Stimulated activated CD4-positive, alpha-beta T cell treated with anti-CD3 and anti-CD28 coated beads, Interleukin-12 subunit alpha, Interleukin-12 subunit beta, amount 100 ng/mL, for 24 hours (primary cell): ENCODE measurements around the gene HDAC4.

Experiments
- DNase-seq, 2 experiments: peaks; one replicate each; pipeline ENCODE4 v3.0.0-alpha.2; 2020; ENCODE audit warnings: low read depth in 2 of 2

HDAC4 gene

GRCh38 chr2:239168575-239168974 lies 232.2 kb downstream of the HDAC4 start:
- DNase-seq: no peak

GRCh38 chr2:239167766-239168444 lies 232.9 kb downstream of the HDAC4 start:
- DNase-seq: no peak

GRCh38 chr2:239167011-239167673 lies 233.7 kb downstream of the HDAC4 start:
- no peak for DNase-seq

GRCh38 chr2:239166201-239166834 lies 234.5 kb downstream of the HDAC4 start:
- no peak for DNase-seq

GRCh38 chr2:239165206-239165831 lies 235.5 kb downstream of the HDAC4 start:
- DNase-seq: no peak

GRCh38 chr2:239164335-239164871 lies 236.4 kb downstream of the HDAC4 start:
- no peak for DNase-seq

- no peak for DNase-seq
Observed at GRCh38 chr2:239163688-239164334, 237.0 kb downstream of the HDAC4 start.

- no peak for DNase-seq
Observed at GRCh38 chr2:239162976-239163687, 237.7 kb downstream of the HDAC4 start.

DNA sequence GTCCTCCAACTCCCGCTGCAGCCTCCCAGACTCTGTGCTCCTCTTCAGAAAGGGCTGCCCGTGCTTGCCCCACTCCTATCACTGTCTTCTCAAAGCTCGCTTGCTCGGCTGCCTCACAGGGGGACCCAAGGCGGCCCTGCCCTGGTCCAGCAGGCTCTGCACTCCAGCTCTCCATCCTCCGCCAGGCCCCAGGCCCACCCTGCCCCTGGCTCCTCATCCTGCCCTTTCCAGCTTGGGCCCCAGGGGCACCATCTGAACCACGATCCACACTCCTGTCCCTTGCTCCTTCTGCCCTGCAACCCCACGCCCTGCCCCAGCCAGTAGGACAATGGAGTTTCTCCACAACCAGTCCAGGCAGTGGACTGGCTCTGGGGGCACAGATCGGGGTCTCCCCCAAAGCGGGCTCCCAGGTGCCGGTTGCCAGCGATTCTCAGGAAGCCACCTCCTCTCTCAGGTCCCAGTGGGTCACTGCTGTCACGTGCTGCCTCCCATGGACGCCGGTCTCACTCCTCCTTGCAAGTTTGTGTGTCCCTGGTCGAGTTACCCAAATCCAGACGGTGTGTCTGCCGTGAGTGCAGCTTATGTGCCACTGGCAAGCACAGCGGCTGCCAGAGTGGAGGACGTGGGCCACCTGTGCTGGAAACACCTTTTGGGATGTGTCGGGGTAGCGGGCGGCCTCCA lies 238.5 kb downstream of the HDAC4 start:
- DNase-seq: no peak

DNA sequence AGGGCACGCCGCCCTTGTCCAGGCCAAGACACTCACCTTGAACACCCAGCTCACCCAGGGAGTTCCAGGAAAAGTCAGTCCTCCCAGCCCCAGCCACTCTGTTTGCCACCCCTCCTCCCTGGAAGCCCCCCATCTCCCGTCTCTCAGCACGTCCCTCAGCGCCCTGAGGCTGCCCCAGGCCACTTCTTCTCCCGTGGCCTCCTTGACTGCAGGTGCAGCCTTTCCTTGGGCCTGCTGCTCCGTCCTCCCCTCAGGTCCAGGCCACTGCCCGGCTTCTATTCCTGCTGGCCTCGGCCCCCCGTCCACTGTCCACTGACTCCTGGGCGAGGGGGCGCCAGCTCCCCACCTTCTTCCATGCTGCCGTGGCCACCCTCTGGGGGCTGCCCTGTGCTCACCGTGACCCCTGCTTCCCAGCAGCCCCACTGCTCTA lies 239.1 kb downstream of the HDAC4 start:
- DNase-seq: no peak

DNA sequence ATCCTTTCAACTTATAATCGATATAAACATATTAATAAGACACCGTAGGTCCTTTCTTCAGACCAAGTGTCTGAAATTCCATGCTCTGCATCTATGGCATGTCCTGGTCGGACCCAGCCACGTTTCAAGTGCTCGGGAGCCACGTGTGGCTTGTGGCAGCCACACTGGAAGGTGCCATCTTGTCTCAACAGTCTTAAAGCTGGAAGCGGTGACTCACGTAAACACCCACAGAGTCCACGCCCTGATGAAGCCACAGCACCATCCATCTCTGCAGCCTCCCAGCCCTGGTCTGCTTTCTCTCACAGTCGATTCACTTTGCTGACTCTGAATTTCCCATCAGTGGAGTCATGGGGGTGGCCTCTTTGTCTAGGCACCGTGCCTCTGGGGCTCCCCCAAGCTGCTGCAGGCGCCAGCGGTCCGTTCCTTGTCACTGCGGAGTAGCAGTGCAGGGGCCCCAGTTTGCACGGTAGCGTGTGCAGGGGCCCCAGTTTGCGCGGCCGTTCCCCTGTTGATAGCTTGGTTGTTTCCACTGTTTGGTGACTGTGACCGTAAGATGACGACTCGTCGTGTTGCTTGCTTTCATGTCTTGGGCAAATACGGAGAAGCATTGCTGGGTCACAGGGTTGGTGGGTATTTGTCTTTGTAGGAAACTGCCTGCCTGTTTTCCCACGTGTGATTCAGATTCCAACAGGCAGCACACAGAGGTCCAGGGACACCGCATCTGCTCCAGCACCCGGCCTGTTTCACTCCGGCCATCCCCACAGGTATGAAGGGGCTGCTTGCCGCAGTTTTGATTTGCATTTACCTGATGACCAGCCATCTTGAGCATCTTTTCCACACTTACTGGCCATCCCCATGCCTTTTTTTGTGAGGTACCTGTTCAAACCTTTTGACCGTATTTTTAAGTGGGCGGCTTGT lies 240.3 kb downstream of the HDAC4 start:
- DNase-seq: no peak

DNA sequence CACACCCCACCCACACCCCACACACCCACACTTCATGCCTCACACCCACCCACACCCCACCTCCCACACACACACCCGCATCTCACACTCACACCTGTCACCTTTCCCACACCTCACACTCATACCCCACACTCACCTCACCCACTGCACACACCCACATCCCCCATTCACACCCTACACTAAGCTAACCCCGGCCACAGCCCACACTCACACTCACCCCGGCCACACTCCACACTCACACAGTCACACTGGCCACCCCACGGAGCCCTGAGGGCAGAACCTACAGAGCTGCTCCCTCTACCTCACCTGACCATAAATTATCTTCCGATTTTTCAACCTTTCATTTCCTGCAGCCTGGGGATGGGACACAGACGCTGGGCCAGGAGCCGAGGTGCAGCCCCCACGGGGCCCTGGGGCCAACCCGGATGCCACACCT lies 241.3 kb downstream of the HDAC4 start:
- DNase-seq: no peak

- no peak for DNase-seq
Observed at GRCh38 chr2:239158641-239159475, 242.0 kb downstream of the HDAC4 start.

GRCh38 chr2:239157771-239158170 lies 243.0 kb downstream of the HDAC4 start:
- DNase-seq: no peak

DNA sequence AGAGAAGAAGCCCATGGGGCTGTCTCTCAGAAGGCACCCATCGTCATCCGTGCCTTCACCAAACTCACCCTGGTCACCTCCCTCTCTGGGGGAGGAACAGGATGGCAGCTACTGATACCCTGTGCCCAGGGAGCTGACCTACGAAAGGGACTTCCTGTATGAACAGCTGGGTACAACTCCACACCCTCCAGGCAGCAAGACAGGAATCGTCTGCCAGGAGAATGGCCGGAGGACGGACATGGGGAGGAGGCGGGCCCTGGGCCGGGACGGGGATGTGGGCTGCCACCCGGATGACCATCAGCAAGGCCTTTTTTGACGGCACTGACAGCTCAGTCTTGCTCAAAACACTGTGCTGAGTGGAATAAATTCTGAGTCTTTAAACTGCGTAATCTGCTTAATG lies 243.6 kb downstream of the HDAC4 start:
- no peak for DNase-seq

- DNase-seq: no peak
Observed at GRCh38 chr2:239156516-239157265, 244.1 kb downstream of the HDAC4 start.

DNA sequence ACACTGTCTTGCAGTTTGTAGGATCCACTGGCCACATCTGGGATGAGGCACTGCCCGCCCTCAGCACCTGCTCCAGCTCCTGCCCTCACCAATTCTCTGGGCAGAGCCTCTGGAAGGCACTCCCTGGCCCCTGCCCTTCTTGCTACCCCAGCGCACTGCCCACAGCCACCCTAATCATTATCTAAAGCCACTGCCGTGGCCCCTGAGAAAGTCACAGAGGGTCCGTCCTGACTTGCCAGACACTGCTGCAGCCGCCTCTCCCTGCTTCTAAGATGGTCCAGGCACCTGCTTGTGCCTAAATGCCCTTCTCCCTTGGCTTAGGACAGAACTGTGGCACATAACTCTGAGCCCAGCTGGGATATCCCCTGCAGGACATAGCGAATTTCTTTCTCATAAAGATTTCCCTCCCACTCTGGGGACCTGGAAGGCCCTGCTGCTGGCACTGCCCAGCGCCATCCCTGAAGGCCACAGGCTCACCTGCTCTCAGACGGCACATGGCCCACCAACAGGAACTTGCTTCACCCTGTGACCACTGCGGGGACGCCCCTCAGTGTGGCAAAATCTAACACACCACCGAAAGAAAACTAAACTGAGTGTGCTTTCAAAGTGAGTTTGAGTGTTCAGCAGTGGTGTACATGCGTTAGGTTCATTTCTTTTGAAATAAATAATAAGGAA lies 244.9 kb downstream of the HDAC4 start:
- DNase-seq: no peak
